Type B pancreatic cell (in vitro differentiated cells): ENCODE data around the gene CYFIP1. TPM values are rescaled to one million over a fixed set of nuclear protein-coding genes. Genes with fewer than 3 reads are reported as not detected.

Experiments
- DNase-seq: peaks from one replicate; pipeline ENCODE4 v3.0.0; 2021; ENCODE audit warnings: mixed read lengths; ENCODE audit not compliant: unreplicated experiment; ENCODE audit errors: extremely low spot score
- H3K27ac Mint-ChIP-seq: 2 replicates; pipeline ENCODE4 v1.8.0; 2021; ENCODE audit warnings: mild to moderate bottlenecking, mixed read lengths
- H3K27me3 Mint-ChIP-seq: 2 replicates; pipeline ENCODE4 v1.8.0; 2021; ENCODE audit warnings: mixed read lengths
- H3K36me3 Mint-ChIP-seq: 2 replicates; pipeline ENCODE4 v1.8.0; 2021; ENCODE audit warnings: mixed read lengths
- H3K4me1 Mint-ChIP-seq: one replicate; pipeline ENCODE4 v1.8.0; 2021; ENCODE audit warnings: mixed read lengths; ENCODE audit not compliant: unreplicated experiment
- H3K4me3 Mint-ChIP-seq: 2 replicates; pipeline ENCODE4 v1.8.0; 2021; ENCODE audit warnings: mild to moderate bottlenecking, mixed read lengths
- H3K9me3 Mint-ChIP-seq: 2 replicates; pipeline ENCODE4 v1.8.0; 2021; ENCODE audit warnings: mixed read lengths
- CTCF ChIP-seq: fragments of 200-600 bp; sonication (generic); conservative IDR thresholded peaks from 2 replicates; pipeline ENCODE4 v1.5.0; 2021; ENCODE audit warnings: antibody characterized with exemption, mild to moderate bottlenecking
- total RNA-seq: library from RNA; stranded (reverse); gene quantifications from 2 replicates; pipeline ENCODE4 v1.2.1, GENCODE V29; 2021; ENCODE audit warnings: low replicate concordance

The CYFIP1 gene
- total RNA-seq, 1 donor from 2014 or later = 108 TPM

GRCh38 chr15:22872936-22873701 is 107.0 kb downstream of the CYFIP1 start:
- TF ChIP-seq CTCF = no peak
- Mint-ChIP-seq H3K4me1 (no peaks in the 10 kb centered on the region), H3K36me3 (peaks cover 43% of the 10 kb centered on the region), H3K9me3 (no peaks in the 10 kb centered on the region), H3K27ac (peak overlapping the region; percentile 63), H3K4me3 (no peak overlapping the region), H3K27me3 (no peaks in the 10 kb centered on the region)
- no peak for DNase-seq

GRCh38 chr15:22871481-22872086 is 108.6 kb downstream of the CYFIP1 start:
- DNase-seq = no peak
- TF ChIP-seq CTCF = no peak
- H3K4me3 Mint-ChIP-seq = no peak overlapping the region
- H3K27me3 Mint-ChIP-seq = no peaks in the 10 kb centered on the region
- no peaks in the 10 kb centered on the region for H3K4me1 Mint-ChIP-seq
- H3K27ac Mint-ChIP-seq = no peak overlapping the region
- H3K9me3 Mint-ChIP-seq = no peaks in the 10 kb centered on the region
- H3K36me3 Mint-ChIP-seq = peaks cover 41% of the 10 kb centered on the region

GRCh38 chr15:22870865-22871264 is 109.3 kb downstream of the CYFIP1 start:
- H3K4me3 Mint-ChIP-seq = no peak overlapping the region
- DNase-seq = no peak
- H3K27me3 Mint-ChIP-seq = no peaks in the 10 kb centered on the region
- no peak overlapping the region for H3K27ac Mint-ChIP-seq
- peaks cover 42% of the 10 kb centered on the region for H3K36me3 Mint-ChIP-seq
- no peak for TF ChIP-seq CTCF
- no peaks in the 10 kb centered on the region for H3K4me1 Mint-ChIP-seq
- H3K9me3 Mint-ChIP-seq = no peaks in the 10 kb centered on the region

- no peak overlapping the region for H3K27ac Mint-ChIP-seq
- no peak for DNase-seq
- no peak for TF ChIP-seq CTCF
- H3K9me3 Mint-ChIP-seq = no peaks in the 10 kb centered on the region
- no peaks in the 10 kb centered on the region for H3K27me3 Mint-ChIP-seq
- H3K4me3 Mint-ChIP-seq = no peak overlapping the region
- peaks cover 42% of the 10 kb centered on the region for H3K36me3 Mint-ChIP-seq
- H3K4me1 Mint-ChIP-seq = no peaks in the 10 kb centered on the region
Measured at GRCh38 chr15:22869856-22870255, 110.3 kb downstream of the CYFIP1 start.

GRCh38 chr15:22868928-22869327 is 111.2 kb downstream of the CYFIP1 start:
- no peaks in the 10 kb centered on the region for H3K4me1 Mint-ChIP-seq
- no peaks in the 10 kb centered on the region for H3K27me3 Mint-ChIP-seq
- no peak for TF ChIP-seq CTCF
- H3K4me3 Mint-ChIP-seq = no peak overlapping the region
- no peak for DNase-seq
- peaks cover 46% of the 10 kb centered on the region for H3K36me3 Mint-ChIP-seq
- no peak overlapping the region for H3K27ac Mint-ChIP-seq
- H3K9me3 Mint-ChIP-seq = no peaks in the 10 kb centered on the region
